HEK293 (cell line): ENCODE data around the gene AQP1.

Source experiments
- CTCF ChIP-seq: fragments of 450-650 bp; formaldehyde crosslinking; IDR thresholded peaks from 2 replicates; pipeline ENCODE4 v1.5.1; 2016; ENCODE audit warnings: missing biosample characterization, missing genetic modification characterization
- ZBTB6 ChIP-seq: fragments of 450-650 bp; formaldehyde crosslinking; IDR thresholded peaks from 2 replicates; pipeline ENCODE4 v1.5.1; 2017; ENCODE audit warnings: missing biosample characterization, missing genetic modification characterization
- ZNF747 ChIP-seq: fragments of 450-650 bp; formaldehyde crosslinking; IDR thresholded peaks from 2 replicates; pipeline ENCODE4 v1.5.1; 2016; ENCODE audit warnings: missing biosample characterization, missing genetic modification characterization
- TF ChIP-seq, protein P1 (sequence below): IDR thresholded peaks from 2 replicates; pipeline ENCODE4 v1.6.1; 2011; ENCODE audit warnings: mild to moderate bottlenecking, low read depth, low read length, borderline replicate concordance
- TF ChIP-seq, protein P2 (sequence below): fragments of 450-650 bp; formaldehyde crosslinking; IDR thresholded peaks from 2 replicates; pipeline ENCODE4 v1.5.1; 2016; ENCODE audit warnings: missing biosample characterization, missing genetic modification characterization, borderline replicate concordance

GRCh38 chr7:30941582-30942323 lies 30.1 kb downstream of the AQP1 start:
- TF ChIP-seq CTCF, result no peak
- TF ChIP-seq, protein P1, sequence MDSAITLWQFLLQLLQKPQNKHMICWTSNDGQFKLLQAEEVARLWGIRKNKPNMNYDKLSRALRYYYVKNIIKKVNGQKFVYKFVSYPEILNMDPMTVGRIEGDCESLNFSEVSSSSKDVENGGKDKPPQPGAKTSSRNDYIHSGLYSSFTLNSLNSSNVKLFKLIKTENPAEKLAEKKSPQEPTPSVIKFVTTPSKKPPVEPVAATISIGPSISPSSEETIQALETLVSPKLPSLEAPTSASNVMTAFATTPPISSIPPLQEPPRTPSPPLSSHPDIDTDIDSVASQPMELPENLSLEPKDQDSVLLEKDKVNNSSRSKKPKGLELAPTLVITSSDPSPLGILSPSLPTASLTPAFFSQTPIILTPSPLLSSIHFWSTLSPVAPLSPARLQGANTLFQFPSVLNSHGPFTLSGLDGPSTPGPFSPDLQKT, result no peak
- TF ChIP-seq ZNF747, result no peak
- TF ChIP-seq ZBTB6 (tag by site-specific recombination), result no peak
- TF ChIP-seq, protein P2, sequence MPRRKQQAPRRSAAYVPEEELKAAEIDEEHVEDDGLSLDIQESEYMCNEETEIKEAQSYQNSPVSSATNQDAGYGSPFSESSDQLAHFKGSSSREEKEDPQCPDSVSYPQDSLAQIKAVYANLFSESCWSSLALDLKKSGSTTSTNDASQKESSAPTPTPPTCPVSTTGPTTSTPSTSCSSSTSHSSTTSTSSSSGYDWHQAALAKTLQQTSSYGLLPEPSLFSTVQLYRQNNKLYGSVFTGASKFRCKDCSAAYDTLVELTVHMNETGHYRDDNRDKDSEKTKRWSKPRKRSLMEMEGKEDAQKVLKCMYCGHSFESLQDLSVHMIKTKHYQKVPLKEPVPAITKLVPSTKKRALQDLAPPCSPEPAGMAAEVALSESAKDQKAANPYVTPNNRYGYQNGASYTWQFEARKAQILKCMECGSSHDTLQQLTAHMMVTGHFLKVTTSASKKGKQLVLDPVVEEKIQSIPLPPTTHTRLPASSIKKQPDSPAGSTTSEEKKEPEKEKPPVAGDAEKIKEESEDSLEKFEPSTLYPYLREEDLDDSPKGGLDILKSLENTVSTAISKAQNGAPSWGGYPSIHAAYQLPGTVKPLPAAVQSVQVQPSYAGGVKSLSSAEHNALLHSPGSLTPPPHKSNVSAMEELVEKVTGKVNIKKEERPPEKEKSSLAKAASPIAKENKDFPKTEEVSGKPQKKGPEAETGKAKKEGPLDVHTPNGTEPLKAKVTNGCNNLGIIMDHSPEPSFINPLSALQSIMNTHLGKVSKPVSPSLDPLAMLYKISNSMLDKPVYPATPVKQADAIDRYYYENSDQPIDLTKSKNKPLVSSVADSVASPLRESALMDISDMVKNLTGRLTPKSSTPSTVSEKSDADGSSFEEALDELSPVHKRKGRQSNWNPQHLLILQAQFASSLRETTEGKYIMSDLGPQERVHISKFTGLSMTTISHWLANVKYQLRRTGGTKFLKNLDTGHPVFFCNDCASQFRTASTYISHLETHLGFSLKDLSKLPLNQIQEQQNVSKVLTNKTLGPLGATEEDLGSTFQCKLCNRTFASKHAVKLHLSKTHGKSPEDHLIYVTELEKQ (tag by site-specific recombination), result no peak
